ENCODE results near the gene F11R. TPM values are rescaled to one million over a fixed set of nuclear protein-coding genes. Genes with fewer than 3 reads are reported as not detected.

F11R gene
- total and polyA plus RNA-seq, 2 of the 13 experiments (the other 11 are each of a cell fraction or from before 2014, with no cell fraction given): 95.8 to 105 TPM

DNA sequence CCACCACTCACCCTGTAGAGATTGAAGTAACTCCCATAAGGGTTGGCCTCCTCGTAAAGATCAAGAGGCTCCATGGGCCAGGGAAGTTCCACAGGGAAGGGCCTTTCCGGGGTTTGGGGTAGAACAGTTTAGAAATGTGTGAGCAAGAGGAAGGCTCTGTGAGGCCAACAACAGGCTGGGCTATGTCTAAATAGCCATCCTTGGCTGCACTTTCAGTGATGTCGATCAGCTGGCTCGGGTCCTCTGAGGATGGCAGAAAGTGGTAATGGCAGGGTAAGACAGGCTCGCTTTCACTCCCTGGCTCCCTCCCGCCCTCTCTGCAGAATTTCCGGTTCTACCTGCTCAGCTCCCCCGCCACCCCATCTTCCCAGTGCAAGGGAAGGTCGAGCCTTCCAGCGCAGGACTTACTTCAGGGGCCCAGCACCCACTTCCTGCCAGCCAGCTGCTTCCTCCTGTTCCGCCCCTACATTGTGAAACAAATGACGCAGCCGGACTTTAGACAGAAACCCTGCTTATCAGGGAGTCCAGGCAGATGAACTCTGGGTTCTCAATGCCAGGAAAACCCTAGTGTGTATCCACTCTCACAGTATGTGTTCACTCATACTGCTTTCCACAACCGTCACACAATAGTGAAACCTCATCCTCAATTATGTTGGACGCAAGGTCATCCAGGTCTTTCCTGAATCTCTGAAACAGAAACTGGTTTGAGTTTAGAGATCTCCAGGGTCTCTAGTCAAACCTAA lies 7.3 kb downstream of the F11R start (continued):
- TF ChIP-seq, protein P1, sequence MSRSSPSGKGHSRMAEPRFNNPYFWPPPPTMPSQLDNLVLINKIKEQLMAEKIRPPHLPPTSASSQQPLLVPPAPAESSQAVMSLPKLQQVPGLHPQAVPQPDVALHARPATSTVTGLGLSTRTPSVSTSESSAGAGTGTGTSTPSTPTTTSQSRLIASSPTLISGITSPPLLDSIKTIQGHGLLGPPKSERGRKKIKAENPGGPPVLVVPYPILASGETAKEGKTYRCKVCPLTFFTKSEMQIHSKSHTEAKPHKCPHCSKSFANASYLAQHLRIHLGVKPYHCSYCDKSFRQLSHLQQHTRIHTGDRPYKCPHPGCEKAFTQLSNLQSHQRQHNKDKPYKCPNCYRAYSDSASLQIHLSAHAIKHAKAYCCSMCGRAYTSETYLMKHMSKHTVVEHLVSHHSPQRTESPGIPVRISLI (CRISPR knock-in tag; IDR thresholded peaks at IDR 0.05; ENCODE audit: borderline replicate concordance): peak; percentile 50; the same call in 1 of the 2 replicates
- TF ChIP-seq, protein P2, sequence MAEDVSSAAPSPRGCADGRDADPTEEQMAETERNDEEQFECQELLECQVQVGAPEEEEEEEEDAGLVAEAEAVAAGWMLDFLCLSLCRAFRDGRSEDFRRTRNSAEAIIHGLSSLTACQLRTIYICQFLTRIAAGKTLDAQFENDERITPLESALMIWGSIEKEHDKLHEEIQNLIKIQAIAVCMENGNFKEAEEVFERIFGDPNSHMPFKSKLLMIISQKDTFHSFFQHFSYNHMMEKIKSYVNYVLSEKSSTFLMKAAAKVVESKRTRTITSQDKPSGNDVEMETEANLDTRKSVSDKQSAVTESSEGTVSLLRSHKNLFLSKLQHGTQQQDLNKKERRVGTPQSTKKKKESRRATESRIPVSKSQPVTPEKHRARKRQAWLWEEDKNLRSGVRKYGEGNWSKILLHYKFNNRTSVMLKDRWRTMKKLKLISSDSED (CRISPR knock-in tag; IDR thresholded peaks at IDR 0.05): no peak
- TF ChIP-seq SAP130 (CRISPR knock-in tag; IDR thresholded peaks at IDR 0.05; ENCODE audit: low read depth) (peak; percentile 97), RORA (CRISPR knock-in tag; IDR thresholded peaks at IDR 0.05) (no peak), SNAPC2 (CRISPR knock-in tag; IDR thresholded peaks at IDR 0.05) (0 out of 2 replicates have a peak, but pooled peaks have one; percentile 31), TEAD3 (CRISPR knock-in tag; optimal IDR thresholded peaks at IDR 0.05; ENCODE audit: borderline replicate concordance) (no peak), ZNF790 (CRISPR knock-in tag; IDR thresholded peaks at IDR 0.05; ENCODE audit: borderline replicate concordance) (peak; percentile 52; the same call in 1 of the 2 replicates), KMT2B (CRISPR knock-in tag; IDR thresholded peaks at IDR 0.05) (peak; percentile 72), RBAK (CRISPR knock-in tag; IDR thresholded peaks at IDR 0.05) (0 out of 2 replicates have a peak, but pooled peaks have one; percentile 12), ZNF496 (CRISPR knock-in tag; IDR thresholded peaks at IDR 0.05; ENCODE audit: insufficient replicate concordance) (no peak), KLF15 (CRISPR knock-in tag; IDR thresholded peaks at IDR 0.05; ENCODE audit: borderline replicate concordance) (no peak), ZNF549 (CRISPR knock-in tag; IDR thresholded peaks at IDR 0.05) (no peak), U2AF1 (optimal IDR thresholded peaks at IDR 0.05; ENCODE audit: low read depth, low read length) (no peak), ZNF326 (CRISPR knock-in tag; IDR thresholded peaks at IDR 0.05; ENCODE audit: borderline replicate concordance) (no peak)
- TF ChIP-seq, protein P3, sequence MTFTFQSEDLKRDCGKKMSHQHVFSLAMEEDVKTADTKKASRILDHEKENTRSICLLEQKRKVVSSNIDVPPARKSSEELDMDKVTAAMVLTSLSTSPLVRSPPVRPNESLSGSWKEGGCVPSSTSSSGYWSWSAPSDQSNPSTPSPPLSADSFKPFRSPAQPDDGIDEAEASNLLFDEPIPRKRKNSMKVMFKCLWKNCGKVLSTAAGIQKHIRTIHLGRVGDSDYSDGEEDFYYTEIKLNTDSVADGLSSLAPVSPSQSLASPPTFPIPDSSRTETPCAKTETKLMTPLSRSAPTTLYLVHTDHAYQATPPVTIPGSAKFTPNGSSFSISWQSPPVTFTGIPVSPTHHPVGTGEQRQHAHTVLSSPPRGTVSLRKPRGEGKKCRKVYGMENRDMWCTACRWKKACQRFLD (CRISPR knock-in tag; IDR thresholded peaks at IDR 0.05; ENCODE audit: borderline replicate concordance): no peak; the same call in 1 of the 2 replicates
- TF ChIP-seq, protein P4, sequence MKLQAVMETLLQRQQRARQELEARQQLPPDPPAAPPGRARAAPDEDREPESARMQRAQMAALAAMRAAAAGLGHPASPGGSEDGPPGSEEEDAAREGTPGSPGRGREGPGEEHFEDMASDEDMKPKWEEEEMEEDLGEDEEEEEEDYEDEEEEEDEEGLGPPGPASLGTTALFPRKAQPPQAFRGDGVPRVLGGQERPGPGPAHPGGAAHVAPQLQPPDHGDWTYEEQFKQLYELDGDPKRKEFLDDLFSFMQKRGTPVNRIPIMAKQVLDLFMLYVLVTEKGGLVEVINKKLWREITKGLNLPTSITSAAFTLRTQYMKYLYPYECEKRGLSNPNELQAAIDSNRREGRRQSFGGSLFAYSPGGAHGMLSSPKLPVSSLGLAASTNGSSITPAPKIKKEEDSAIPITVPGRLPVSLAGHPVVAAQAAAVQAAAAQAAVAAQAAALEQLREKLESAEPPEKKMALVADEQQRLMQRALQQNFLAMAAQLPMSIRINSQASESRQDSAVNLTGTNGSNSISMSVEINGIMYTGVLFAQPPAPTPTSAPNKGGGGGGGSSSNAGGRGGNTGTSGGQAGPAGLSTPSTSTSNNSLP (IDR thresholded peaks at IDR 0.05; ENCODE audit: low read depth, low read length): peak; percentile 36; the same call in 1 of the 2 replicates
- TF ChIP-seq, protein P5, sequence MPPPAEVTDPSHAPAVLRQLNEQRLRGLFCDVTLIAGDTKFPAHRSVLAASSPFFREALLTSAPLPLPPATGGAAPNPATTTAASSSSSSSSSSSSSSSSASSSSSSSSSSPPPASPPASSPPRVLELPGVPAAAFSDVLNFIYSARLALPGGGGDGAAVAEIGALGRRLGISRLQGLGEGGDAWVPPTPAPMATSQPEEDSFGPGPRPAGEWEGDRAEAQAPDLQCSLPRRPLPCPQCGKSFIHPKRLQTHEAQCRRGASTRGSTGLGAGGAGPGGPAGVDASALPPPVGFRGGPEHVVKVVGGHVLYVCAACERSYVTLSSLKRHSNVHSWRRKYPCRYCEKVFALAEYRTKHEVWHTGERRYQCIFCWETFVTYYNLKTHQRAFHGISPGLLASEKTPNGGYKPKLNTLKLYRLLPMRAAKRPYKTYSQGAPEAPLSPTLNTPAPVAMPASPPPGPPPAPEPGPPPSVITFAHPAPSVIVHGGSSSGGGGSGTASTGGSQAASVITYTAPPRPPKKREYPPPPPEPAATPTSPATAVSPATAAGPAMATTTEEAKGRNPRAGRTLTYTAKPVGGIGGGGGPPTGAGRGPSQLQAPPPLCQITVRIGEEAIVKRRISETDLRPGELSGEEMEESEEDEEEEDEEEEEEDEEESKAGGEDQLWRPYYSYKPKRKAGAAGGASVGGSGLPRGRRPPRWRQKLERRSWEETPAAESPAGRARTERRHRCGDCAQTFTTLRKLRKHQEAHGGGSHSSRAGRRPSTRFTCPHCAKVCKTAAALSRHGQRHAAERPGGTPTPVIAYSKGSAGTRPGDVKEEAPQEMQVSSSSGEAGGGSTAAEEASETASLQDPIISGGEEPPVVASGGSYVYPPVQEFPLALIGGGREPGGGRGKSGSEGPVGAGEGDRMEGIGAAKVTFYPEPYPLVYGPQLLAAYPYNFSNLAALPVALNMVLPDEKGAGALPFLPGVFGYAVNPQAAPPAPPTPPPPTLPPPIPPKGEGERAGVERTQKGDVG (CRISPR knock-in tag; IDR thresholded peaks at IDR 0.05; ENCODE audit: borderline replicate concordance): peak; percentile 43; the same call in 1 of the 2 replicates

Measured in HepG2 (cell line).